Osteoblast (primary cell): ENCODE results near the gene PER2. TPM values are rescaled to one million over a fixed set of nuclear protein-coding genes. Genes with fewer than 3 reads are reported as not detected.
"Not testable (repeated sequence)": the region's sequence is repeated elsewhere in the genome, so short reads cannot be mapped to it uniquely, and the experiment has no call there.

Experiments used
- DNase-seq: peaks from one replicate; pipeline ENCODE4 v3.0.0; 2011; ENCODE audit warnings: low spot score, mixed read lengths; ENCODE audit not compliant: insufficient read length; ENCODE audit errors: missing footprints
- H2AFZ ChIP-seq: 2 replicates; pipeline ENCODE4 v1.6.0; 2011; ENCODE audit warnings: mild to moderate bottlenecking, low read length
- H3K27ac ChIP-seq: 2 replicates; pipeline ENCODE4 v1.5.1; 2011; ENCODE audit warnings: mild to moderate bottlenecking, low read depth, low read length, moderate library complexity
- H3K27me3 ChIP-seq: 2 replicates; pipeline ENCODE4 v1.6.0; 2012; ENCODE audit warnings: mild to moderate bottlenecking, control low read depth, inconsistent platforms, low read length, moderate library complexity; ENCODE audit not compliant: insufficient read depth
- H3K36me3 ChIP-seq: 2 replicates; pipeline ENCODE4 v1.5.1; 2011; ENCODE audit warnings: mild to moderate bottlenecking, low read length, control low read depth, moderate library complexity; ENCODE audit not compliant: insufficient read depth
- H3K4me1 ChIP-seq: 2 replicates; pipeline ENCODE4 v1.5.1; 2011; ENCODE audit warnings: mild to moderate bottlenecking, low read length, control low read depth, moderate library complexity; ENCODE audit not compliant: insufficient read depth
- H3K4me2 ChIP-seq: 2 replicates; pipeline ENCODE4 v1.6.0; 2011; ENCODE audit warnings: mild to moderate bottlenecking, low read length; ENCODE audit not compliant: insufficient read depth
- H3K4me3 ChIP-seq: fragments of 200-600 bp; sonication (generic); 3 replicates; pipeline ENCODE4 v1.5.1; 2012; ENCODE audit warnings: mild to moderate bottlenecking, low read length, inconsistent platforms; ENCODE audit not compliant: insufficient read depth
- H3K79me2 ChIP-seq: 2 replicates; pipeline ENCODE4 v1.6.0; 2012; ENCODE audit warnings: mild to moderate bottlenecking, low read length, control low read depth, inconsistent platforms; ENCODE audit not compliant: insufficient read depth
- H3K9me3 ChIP-seq: 2 replicates; pipeline ENCODE4 v1.5.1; 2011; ENCODE audit warnings: low read depth, low read length, control low read depth
- H4K20me1 ChIP-seq: 2 replicates; pipeline ENCODE4 v1.6.0; 2012; ENCODE audit warnings: mild to moderate bottlenecking, low read length, control low read depth; ENCODE audit not compliant: insufficient read depth
- total RNA-seq: library from RNA; depleted of rRNA; stranded (reverse); fragments of >200 nt; gene quantifications from 2 replicates; pipeline ENCODE4 v1.2.3, GENCODE V29; 2012
- TF ChIP-seq, protein P1 (sequence below): IDR thresholded peaks from 2 replicates; pipeline ENCODE4 v1.5.1; 2011; ENCODE audit warnings: mild to moderate bottlenecking, low read depth, low read length, moderate library complexity; ENCODE audit errors: extremely low read depth

Gene PER2
- total RNA-seq, 1 donor = 9.4 TPM

DNA sequence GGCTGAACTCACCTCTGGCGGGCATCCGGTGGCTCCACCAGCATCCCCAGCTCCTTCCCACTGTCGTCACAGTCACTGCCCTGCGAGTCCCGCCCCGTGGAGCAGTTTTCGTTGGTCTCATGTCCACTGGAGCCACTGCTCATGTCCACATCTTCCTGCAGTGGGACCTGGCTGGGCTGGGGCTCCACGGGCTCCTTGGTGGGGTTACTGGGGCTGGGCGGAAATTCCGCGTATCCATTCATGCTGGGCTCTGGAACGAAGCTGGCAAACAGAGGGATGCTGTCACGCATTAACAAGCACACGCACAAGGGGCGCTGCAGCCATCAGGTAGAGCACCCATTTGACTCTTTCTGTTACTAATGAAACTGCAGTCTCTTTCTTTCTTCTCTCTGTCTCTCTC lies 10.7 kb downstream of the PER2 start:
- Histone ChIP-seq H3K27ac (no peak overlapping the region), H3K27me3 (no peaks in the 10 kb centered on the region), H3K9me3 (no peaks in the 10 kb centered on the region), H3K79me2 (peaks cover 6% of the 10 kb centered on the region), H3K4me1 (no peaks in the 10 kb centered on the region), H3K4me3 (no peak overlapping the region), H4K20me1 (peaks cover 8% of the 10 kb centered on the region), H3K4me2 (no peak overlapping the region), H2AFZ (no peak overlapping the region), H3K36me3 (peaks cover 14% of the 10 kb centered on the region)
- no peak for DNase-seq
- TF ChIP-seq, protein P1, sequence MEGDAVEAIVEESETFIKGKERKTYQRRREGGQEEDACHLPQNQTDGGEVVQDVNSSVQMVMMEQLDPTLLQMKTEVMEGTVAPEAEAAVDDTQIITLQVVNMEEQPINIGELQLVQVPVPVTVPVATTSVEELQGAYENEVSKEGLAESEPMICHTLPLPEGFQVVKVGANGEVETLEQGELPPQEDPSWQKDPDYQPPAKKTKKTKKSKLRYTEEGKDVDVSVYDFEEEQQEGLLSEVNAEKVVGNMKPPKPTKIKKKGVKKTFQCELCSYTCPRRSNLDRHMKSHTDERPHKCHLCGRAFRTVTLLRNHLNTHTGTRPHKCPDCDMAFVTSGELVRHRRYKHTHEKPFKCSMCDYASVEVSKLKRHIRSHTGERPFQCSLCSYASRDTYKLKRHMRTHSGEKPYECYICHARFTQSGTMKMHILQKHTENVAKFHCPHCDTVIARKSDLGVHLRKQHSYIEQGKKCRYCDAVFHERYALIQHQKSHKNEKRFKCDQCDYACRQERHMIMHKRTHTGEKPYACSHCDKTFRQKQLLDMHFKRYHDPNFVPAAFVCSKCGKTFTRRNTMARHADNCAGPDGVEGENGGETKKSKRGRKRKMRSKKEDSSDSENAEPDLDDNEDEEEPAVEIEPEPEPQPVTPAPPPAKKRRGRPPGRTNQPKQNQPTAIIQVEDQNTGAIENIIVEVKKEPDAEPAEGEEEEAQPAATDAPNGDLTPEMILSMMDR = no peak

DNA sequence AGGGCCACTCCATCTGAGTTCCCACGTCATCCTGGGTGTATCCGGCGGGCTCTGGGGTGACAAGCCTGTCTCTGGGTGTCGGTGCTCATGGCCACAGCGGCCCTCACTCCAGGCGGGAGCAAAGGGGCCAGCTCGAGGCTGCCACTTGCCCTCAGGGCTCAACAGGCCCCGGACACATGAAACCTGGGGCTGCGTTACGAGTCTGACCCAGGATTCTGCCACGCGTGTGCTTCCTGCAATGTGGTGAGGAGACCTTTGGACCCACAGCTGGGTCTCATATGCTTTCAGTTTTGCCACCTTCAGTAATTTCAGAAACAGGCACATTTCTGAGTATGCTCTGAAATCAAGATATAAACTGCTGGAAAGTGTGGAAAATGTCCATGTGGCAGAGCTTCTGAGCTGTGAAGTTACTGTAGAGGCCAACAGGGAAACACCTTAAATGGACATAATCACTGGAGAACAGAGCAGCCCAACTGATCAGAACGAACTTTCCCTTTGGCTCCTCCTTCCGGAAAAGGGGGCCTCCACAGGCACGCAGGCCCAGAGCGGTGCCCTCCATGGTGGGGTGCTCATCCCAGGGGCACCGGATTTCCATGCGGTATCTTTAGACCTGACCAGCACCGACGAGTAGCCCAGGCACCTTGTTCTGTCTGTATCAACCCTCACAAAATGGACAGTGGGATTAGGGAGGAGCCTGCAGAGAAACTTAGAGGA lies 14.1 kb downstream of the PER2 start:
- Histone ChIP-seq H3K4me1 (no peaks in the 10 kb centered on the region), H3K9me3 (no peaks in the 10 kb centered on the region), H3K4me3 (no peak overlapping the region), H3K79me2 (no peaks in the 10 kb centered on the region), H3K27ac (no peak overlapping the region), H3K27me3 (no peaks in the 10 kb centered on the region), H4K20me1 (peaks cover 4% of the 10 kb centered on the region), H2AFZ (no peak overlapping the region), H3K4me2 (no peak overlapping the region), H3K36me3 (peaks cover 14% of the 10 kb centered on the region)
- TF ChIP-seq, protein P1 = no peak
- no peak for DNase-seq

DNA sequence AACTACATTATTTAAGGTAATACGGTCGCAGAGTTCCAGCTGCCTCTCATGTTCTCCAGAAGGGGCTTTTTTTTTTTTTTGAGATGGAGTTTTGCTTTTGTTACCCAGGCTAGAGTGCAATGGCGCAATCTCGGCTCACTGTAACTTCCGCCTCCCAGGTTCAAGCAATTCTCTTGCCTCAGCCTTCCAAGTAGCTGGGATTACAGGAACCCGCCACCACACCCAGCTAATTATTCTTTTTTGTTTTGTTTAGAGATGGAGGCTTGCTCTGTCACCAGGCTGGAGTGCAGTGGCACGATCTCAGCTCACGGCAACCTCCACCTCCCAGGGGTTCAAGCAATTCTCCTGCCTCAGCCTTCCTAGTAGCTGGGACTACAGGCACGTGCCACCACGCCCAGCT lies 15.0 kb downstream of the PER2 start:
- not testable (repeated sequence) for H3K27ac ChIP-seq, H4K20me1 ChIP-seq, H3K9me3 ChIP-seq, H3K79me2 ChIP-seq, H2AFZ ChIP-seq, H3K4me3 ChIP-seq, H3K4me2 ChIP-seq, H3K4me1 ChIP-seq, DNase-seq, H3K27me3 ChIP-seq
- H3K36me3 ChIP-seq = peaks cover 14% of the 10 kb centered on the region

DNA sequence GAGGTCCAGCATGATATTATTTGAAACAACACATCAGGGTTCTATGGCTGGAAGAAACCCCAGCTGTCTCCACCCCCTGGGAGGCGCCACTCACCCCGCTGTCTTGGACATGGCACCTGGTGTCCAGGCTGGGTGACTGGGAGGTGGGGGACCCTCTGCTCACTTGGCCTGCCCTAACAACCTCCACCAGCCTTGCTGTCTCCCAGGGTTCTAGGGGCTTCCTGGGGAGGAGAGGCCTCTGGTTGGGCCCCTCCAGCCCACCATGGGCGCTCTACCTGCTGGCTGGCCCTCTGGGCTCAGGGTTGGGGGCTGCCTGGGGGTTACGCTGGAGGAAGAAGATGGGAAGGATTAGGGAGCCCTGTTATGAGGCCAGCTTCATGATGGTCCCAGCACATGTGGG lies 16.3 kb downstream of the PER2 start:
- H3K4me2 ChIP-seq = no peak overlapping the region
- no peaks in the 10 kb centered on the region for H4K20me1 ChIP-seq
- H3K9me3 ChIP-seq = no peaks in the 10 kb centered on the region
- H2AFZ ChIP-seq = no peak overlapping the region
- peaks cover 19% of the 10 kb centered on the region for H3K36me3 ChIP-seq
- H3K4me1 ChIP-seq = no peaks in the 10 kb centered on the region
- TF ChIP-seq, protein P1 = no peak
- no peak for DNase-seq
- no peak overlapping the region for H3K4me3 ChIP-seq
- no peaks in the 10 kb centered on the region for H3K27me3 ChIP-seq
- no peaks in the 10 kb centered on the region for H3K79me2 ChIP-seq
- H3K27ac ChIP-seq = no peak overlapping the region

DNA sequence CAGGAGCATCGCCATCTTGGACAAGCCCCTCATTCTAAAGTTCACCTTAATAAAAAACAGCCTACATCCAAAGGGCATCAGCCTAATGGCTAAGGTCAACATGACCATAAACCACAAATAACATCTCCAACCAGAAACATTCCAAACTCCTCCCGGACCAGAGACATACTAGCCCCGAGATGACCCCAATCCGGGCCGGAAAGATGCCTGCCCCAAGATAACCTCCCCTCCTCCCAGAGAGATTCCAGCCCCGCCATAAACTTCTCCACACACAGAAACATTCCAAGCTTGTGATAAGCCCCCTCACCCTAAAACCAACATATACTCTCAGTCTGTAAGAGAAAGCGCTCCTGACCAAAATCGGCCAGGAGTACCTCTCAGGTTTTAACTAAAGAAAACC lies 16.7 kb downstream of the PER2 start:
- DNase-seq, H4K20me1 ChIP-seq, H3K27me3 ChIP-seq, H3K27ac ChIP-seq, H2AFZ ChIP-seq, H3K4me3 ChIP-seq, H3K4me1 ChIP-seq, H3K4me2 ChIP-seq, H3K9me3 ChIP-seq, H3K79me2 ChIP-seq: not testable (repeated sequence)
- peaks cover 15% of the 10 kb centered on the region for H3K36me3 ChIP-seq
